GM18909 (cell line): ENCODE results near the gene FNDC3B.
"Not testable (repeated sequence)": the region's sequence is repeated elsewhere in the genome, so short reads cannot be mapped to it uniquely, and the experiment has no call there.

Experiments used
- ATAC-seq: cut with Tn5 transposase; IDR thresholded peaks from one replicate; pipeline ENCODE4 v1.9.1; 2021; ENCODE audit warnings: mild to moderate bottlenecking; ENCODE audit not compliant: unreplicated experiment, poor library complexity

FNDC3B gene

DNA sequence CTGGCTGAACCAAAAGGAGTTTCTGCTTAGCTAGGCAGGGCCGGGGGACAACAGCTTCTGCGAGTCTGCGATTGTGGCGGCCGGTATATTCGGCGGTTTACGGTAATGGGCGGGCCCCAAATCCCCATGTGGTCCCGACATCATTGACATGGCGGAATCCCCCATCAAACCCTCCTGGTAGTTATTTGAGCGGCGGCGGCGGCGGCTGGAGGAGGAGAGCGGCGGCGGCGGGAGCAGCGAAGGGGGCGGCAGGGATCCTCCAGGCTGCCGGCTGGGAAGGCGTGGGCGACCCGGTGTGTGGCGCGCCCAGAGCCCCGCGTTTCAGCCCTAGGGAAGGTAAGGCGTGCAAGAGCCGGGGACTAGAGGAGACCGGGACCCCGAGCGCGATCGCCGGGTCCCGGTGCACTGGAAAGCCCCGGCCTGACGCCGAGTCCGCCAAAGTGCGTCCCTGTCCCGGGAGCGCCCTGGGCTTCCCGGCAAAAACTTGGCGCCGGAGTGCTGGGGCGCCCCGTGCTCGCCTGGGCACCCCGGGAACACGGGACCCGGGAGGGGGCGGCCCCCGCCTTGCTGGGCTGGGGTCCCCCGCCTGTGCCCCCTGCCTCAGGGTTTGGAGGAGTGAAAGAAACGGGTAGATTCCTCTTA, at the start of gene FNDC3B:
Gene FNDC3B (plus strand): TSS at position 143 of the 642 bp plus-strand sequence. CDS start 72,902 bp downstream, outside the sequence.
- peak; percentile 75 for ATAC-seq

DNA sequence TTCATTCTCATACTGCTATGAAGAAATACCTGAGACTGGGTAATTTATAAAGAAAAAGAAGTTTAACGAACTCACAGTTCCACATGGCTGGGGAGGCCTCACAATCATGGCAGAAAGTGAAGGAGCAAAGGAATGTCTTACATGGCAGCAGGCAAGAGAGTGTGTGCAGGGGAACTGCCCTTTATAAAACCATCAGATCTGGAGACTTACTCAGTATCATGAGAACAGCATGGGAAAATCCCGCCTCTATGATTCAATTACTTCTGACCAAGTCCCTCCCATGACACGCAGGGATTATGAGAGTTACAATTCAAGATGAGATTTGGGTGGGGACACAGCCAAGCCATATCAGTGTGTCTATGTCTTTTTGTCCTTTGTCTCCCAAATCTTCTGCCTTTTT, 49.1 kb upstream of the FNDC3B start:
- ATAC-seq = not testable (repeated sequence)

DNA sequence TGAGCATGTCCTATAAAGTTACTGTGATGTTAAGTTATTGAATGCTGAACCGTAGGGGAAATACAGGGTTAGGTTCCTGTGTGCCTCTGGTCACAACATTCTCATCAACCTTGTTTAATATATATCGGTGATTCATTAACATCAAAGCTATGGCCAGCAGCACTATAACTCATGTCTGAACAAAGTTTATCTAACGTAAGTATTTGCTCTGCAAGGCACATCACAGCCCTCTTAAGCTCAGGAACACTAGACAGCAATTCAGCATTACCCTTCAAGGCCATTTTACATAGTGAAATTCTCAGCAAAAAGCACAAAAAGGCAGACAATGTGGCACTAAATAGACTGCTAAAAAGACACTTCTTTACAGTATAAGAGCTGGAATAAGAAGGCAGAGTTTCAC, 48.2 kb upstream of the FNDC3B start:
- ATAC-seq = no peak

DNA sequence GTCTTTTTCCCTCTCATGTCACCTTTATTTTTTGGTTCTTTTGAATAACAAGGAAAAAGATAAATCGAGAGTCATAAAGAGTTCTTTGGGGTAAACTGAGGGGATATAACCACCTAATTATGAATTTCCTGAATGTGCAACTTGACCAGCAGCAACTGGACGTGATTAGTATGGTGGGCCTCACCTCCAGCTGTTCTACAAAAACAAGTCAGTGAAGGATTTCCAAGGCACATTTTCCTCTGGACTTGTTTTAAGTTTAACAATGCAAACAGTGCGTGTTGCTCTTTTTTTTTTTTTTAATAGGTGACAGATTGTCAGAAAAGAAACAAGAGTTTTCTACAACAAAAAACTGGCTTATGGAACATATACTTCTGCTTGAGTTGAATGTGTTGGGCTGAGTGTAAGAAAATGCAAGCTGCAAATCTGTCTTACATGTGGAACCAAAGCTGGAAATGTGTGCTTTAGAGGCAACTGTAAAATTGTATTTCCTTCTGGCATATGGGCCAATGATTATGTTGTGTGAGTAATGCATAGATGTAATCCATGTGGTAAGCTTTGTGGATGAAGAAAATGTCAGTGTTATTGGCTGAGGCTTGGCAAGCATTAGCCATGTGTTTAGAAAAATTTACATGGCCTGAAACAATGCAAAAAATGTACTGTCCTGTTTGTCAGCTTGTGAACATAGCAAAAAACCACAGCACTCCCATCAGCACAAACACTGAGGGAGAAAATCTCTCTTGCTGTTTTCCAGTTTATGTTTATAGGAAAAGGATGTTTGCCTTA, 44.5 kb upstream of the FNDC3B start:
- no peak for ATAC-seq

- ATAC-seq = no peak
Measured at GRCh38 chr3:171995486-171995885, 43.9 kb upstream of the FNDC3B start.

- ATAC-seq = no peak
Measured at GRCh38 chr3:171996178-171996817, 43.1 kb upstream of the FNDC3B start.

GRCh38 chr3:171998731-171999130, 40.6 kb upstream of the FNDC3B start:
- ATAC-seq = not testable (repeated sequence)

GRCh38 chr3:172001616-172002015, 37.8 kb upstream of the FNDC3B start:
- ATAC-seq = not testable (repeated sequence)

DNA sequence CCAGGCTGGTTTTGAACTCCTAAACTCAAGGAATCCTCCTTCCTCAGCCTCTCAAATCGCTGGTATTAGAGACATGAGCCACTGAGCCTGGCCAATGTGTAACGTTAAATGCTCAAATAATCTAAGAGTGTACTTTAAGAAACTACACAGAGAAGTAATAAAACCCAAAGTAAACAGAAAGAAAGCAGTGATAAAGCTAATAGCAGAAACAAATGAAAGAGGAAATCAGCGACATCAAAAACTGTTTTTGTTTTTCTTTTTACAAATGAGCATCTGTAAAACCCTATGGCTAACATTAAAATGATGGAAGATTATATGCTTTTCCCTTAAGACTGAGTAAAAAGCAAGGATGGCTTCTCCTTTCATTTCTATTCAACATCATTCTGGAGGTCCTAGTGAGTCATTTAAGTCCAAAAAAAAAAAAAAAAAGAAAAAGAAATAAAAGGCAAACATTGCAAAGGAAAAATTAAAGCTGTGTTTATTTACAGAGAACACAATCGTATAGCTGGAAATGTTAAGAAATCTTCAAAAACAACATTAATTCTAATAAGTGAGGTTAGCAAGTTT, 36.8 kb upstream of the FNDC3B start:
- ATAC-seq = no peak

GRCh38 chr3:172003146-172003545, 36.2 kb upstream of the FNDC3B start:
- ATAC-seq = no peak

GRCh38 chr3:172007065-172007370, 32.4 kb upstream of the FNDC3B start:
- no peak for ATAC-seq

DNA sequence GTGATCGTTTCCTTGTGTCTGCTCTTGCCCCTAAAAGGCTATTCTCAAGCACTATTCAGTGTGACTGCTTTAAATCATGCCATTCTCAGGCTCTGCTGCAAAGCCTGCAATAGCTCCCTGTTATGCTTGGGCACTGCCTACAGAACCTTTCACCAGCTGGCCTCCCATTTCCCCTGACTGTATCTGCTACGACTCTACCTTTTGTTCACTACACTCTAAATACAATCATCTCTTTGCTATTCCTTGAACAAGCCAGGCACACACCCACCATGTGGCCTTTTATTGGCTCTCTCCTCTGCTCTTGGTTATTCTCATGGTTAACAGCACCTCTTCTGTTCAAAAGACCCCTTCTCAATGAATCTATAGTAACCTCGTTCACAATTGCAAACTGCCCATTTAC, 29.6 kb upstream of the FNDC3B start:
- no peak for ATAC-seq

DNA sequence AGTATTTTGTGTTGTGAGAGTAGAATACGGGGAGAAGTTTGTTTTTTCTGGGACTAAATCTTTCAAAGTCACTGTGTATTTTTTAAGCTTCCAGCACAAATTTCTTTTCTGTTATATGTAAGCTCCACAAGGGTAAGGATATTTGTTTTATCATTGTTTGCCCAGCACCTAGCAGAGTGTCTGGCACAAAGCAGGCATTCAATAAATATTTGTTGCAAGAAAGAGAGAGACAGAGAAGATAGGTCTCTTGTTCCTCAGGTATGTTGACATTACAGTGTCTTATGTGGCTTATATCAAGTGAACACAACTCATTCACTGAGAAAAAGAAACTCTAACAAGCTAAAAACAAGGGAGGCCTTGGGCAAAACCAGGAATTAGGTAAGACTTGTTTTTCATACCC, 26.6 kb upstream of the FNDC3B start:
- ATAC-seq = no peak

GRCh38 chr3:172014145-172014544, 25.2 kb upstream of the FNDC3B start:
- no peak for ATAC-seq

- no peak for ATAC-seq
Measured at GRCh38 chr3:172018364-172018763, 21.0 kb upstream of the FNDC3B start.

- ATAC-seq = no peak
Measured at GRCh38 chr3:172020763-172021162, 18.6 kb upstream of the FNDC3B start.

DNA sequence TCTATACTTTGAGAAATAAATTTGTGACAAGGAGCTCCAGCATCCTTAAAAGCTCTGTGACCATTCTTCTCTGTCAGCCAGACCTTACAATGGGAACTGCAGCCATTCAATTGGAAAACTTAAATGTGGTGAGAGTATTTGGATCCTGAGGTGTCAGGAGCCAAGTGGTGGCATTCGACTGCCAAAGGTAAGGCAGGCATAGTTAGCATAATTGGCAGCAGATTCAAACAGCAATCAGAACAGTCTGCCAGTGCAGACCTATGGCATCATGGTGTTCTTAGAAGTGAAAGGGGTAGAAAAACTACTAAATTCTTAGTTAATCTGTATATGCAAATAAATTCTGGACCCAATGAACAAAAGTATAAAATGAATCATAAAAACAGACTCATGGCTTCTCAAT, 18.2 kb upstream of the FNDC3B start:
- no peak for ATAC-seq

GRCh38 chr3:172021859-172022258, 17.5 kb upstream of the FNDC3B start:
- no peak for ATAC-seq

- ATAC-seq = no peak
Measured at GRCh38 chr3:172023915-172024314, 15.5 kb upstream of the FNDC3B start.

DNA sequence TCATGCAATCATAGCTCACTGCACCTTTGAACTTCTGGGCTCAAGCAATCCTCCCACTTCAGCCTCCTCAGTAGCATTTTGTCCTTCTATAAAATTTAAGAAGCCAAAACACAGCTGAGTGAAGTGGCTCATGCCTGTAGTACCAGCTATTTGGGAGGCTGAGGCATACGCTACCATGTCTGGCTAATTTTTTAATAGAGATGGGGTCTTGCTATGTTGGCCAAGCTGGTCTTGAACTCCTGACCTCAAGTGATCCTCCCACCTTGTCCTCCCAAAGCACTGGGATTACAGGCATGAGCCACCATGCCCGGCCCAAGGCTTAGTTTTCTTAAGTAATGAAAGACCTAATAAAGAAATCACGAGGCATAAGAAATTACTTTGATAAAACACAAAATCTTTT, 14.7 kb upstream of the FNDC3B start:
- ATAC-seq = no peak

DNA sequence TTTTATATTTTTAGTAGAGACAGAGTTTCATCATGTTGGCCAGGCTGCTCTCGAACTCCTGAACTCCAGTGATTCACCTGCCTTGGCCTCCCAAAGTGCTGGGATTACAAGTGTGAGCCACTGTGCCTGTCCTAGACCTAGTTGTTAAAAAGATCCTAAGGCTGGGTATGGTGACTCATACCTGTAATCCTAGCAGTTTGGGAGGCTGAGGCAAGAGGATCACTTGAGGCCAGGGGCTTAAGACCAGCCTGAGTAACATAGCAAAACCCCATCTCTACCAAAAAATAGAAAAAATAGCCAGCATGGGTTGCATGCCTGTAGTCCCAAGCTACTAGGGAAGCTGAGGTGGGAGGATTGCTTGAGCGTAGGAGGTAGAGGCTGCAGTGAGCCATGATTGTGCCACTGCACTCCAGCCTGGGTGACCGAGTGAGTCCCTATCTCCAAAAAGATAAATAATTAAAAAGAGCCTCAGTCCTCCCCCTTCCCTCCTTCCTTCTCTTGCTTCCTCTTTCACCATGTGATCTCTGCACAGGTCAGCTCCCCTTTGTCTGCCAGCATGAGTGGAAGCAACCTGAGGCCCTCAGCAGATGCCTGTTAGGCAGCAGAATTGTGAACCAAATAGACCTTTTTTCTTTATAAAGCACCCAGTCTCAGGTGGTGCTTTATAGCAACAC, 9.8 kb upstream of the FNDC3B start:
- ATAC-seq = no peak
